Measurements from ENCODE around the gene LGR6. TPM values are rescaled to one million over a fixed set of nuclear protein-coding genes. Genes with fewer than 3 reads are reported as not detected.

The LGR6 gene
- total RNA-seq, 6 donors from 2014 or later: 0.46 to 5.2 (median 1.1) TPM

DNA sequence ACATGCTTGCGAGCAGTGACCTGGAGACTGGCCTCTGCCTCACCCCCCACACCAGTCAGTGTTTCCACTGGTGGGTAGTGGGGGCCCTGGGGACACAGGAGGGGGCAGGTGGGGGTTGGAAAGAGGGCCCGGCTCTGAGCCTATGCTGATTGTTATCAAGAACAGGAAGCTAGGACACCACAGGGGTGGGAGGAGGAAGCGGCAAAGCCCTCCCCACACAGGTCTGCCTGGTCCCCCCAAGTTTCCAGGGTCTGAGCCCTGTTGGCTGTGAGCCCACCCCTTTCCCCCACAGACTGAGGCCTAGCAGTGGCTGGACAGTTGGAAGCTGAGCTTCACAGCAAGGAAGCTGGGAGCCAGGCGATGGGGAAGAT, 31.6 kb upstream of the LGR6 start:
- H3K9me3 ChIP-seq: no peaks in the 10 kb centered on the region
- H3K4me3 ChIP-seq: no peak overlapping the region
- H3K27ac ChIP-seq: peak overlapping the region in 3 of 4 donors; percentile 73 to 93 (median 89)
- ATAC-seq (ENCODE audit: low FRiP score in 2 of 2) (peak; percentile 12 to 16), DNase-seq (peak in 1 of 2 donors; percentile 53)
- 54 to 69% methylated on average over 4 of the region's 4 CpGs for WGBS, 2 donors
- H3K36me3 ChIP-seq: no peaks in the 10 kb centered on the region
- no peaks in the 10 kb centered on the region for H3K27me3 ChIP-seq
- H3K4me1 ChIP-seq: peaks cover 0 to 34% (median 24%) of the 10 kb centered on the region in 4 donors
- TF ChIP-seq, protein P1, sequence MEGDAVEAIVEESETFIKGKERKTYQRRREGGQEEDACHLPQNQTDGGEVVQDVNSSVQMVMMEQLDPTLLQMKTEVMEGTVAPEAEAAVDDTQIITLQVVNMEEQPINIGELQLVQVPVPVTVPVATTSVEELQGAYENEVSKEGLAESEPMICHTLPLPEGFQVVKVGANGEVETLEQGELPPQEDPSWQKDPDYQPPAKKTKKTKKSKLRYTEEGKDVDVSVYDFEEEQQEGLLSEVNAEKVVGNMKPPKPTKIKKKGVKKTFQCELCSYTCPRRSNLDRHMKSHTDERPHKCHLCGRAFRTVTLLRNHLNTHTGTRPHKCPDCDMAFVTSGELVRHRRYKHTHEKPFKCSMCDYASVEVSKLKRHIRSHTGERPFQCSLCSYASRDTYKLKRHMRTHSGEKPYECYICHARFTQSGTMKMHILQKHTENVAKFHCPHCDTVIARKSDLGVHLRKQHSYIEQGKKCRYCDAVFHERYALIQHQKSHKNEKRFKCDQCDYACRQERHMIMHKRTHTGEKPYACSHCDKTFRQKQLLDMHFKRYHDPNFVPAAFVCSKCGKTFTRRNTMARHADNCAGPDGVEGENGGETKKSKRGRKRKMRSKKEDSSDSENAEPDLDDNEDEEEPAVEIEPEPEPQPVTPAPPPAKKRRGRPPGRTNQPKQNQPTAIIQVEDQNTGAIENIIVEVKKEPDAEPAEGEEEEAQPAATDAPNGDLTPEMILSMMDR (IDR thresholded peaks at IDR 0.05): no peak
- no peak for TF ChIP-seq EP300 (IDR thresholded peaks at IDR 0.05)
- no peak for TF ChIP-seq POLR2AphosphoS5 (IDR thresholded peaks at IDR 0.05)
- TF ChIP-seq POLR2A (IDR thresholded peaks at IDR 0.05): no peak

DNA sequence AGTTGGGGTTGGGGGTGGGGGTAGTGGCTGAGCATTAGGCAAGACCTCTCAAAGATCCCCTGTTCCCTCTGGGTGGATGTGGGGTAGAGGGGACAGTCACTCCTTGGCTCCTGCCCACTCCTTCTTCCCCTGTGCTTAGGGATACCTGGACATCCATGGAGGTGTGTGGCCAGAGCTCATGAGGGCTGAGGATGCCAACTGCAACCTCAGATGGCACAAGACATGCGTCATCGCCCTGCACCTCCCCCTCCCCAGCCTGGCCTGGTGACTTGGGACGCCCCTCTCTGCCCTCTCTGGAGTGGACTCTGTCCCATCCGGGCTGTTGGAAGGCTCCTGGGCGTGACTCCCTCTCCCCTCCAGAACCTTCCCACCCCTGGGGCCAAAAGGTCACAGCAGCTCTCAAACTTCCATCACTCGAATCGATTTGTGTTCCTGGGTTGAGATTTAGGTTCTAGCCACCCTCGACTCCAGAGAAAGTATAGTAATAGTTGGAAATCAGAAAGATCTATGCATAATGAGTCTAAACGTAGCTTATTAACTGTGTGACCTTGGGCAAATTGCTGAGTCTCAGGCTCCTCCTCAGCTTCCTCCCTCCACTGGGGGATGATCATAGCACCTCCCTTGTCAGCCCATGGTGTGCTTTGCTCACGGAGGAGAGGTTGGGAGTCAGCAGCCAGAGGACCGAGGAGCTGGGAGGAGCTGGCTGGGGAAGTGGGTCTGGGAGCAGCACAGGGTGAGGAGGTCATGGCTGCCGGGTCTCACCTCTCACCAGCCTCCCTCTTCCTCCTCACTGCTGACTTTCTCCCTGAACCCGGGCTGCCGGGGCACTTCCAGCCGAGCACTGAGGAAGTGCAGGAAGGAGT, 30.9 kb upstream of the LGR6 start:
- H3K27me3 ChIP-seq: no peaks in the 10 kb centered on the region
- no peaks in the 10 kb centered on the region for H3K9me3 ChIP-seq
- no peak overlapping the region for H3K4me3 ChIP-seq
- peaks cover 0 to 34% (median 27%) of the 10 kb centered on the region in 4 donors for H3K4me1 ChIP-seq
- 47 to 70% methylated on average over 9 to 15 of the region's 15 CpGs for WGBS, 2 donors
- ATAC-seq (ENCODE audit: low FRiP score in 2 of 2) (no peak), DNase-seq (peak in 1 of 2 donors; percentile 36)
- TF ChIP-seq POLR2A (IDR thresholded peaks at IDR 0.05): no peak
- TF ChIP-seq, protein P1 (IDR thresholded peaks at IDR 0.05): no peak
- TF ChIP-seq EP300 (IDR thresholded peaks at IDR 0.05): no peak
- TF ChIP-seq POLR2AphosphoS5 (IDR thresholded peaks at IDR 0.05): no peak
- H3K27ac ChIP-seq: peak overlapping the region in 3 of 4 donors; percentile 73 to 93 (median 89)
- H3K36me3 ChIP-seq: no peaks in the 10 kb centered on the region

DNA sequence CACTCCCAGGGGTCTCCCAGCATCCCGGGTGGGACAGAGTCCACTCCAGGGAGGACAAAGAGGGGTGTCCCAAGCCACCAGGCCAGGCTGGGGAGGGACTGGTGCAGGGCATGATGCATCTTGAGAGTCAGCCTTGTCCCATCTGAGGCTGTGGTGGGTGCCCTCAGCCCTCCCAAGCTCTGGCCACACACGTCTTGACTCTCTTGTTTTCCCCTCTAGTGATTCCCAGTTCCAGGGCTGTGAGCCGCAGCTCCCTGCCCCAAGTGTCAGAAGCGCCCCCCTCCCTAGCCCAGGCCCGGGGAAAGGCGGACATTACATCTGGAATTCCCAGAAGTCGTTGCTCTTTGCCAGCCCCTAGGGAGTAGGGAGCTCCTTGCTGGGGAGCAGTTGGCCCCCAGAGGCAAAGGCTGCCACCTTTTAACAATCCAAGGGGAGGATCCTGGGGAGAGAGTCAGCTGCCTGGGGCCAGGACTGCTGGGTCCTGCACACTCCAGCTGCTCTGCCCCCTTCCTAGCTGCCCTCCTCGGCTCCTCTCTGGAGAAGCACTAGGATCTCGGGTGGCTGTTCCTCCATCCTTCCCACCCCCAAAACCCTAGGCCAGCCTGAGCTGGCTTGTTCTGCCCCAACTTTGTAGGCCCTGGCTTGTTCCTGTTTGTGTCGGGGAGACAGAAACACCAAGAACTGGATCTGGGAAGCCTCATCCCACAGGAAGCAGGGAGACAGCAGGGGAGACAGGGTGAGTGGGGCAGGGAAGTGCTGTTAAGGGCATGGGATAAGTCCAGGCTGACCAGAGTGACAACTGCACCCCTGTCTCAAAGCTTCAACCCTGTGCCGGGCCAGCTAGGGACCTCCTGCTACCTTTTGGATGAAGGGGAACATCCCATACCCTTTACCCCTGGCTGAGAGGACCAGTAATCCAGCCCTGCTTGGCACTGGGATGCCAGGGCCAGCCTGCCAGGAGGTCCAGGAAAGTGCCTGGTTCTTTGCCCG, 30.0 kb upstream of the LGR6 start:
- Histone ChIP-seq H3K27me3 (no peaks in the 10 kb centered on the region), H3K27ac (peak overlapping the region in 3 of 4 donors; percentile 24 to 93 (median 89)), H3K4me1 (peaks cover 0 to 34% (median 32%) of the 10 kb centered on the region in 4 donors), H3K9me3 (no peaks in the 10 kb centered on the region), H3K36me3 (no peaks in the 10 kb centered on the region), H3K4me3 (no peak overlapping the region)
- DNase-seq: no peak
- WGBS, 2 donors: 75 to 80% methylated on average over 10 to 12 of the region's 12 CpGs
- no peak for ATAC-seq (ENCODE audit: low FRiP score in 2 of 2)
- TF ChIP-seq POLR2A (IDR thresholded peaks at IDR 0.05) (no peak), EP300 (IDR thresholded peaks at IDR 0.05) (no peak), POLR2AphosphoS5 (IDR thresholded peaks at IDR 0.05) (no peak)
- TF ChIP-seq, protein P1 (IDR thresholded peaks at IDR 0.05): no peak

DNA sequence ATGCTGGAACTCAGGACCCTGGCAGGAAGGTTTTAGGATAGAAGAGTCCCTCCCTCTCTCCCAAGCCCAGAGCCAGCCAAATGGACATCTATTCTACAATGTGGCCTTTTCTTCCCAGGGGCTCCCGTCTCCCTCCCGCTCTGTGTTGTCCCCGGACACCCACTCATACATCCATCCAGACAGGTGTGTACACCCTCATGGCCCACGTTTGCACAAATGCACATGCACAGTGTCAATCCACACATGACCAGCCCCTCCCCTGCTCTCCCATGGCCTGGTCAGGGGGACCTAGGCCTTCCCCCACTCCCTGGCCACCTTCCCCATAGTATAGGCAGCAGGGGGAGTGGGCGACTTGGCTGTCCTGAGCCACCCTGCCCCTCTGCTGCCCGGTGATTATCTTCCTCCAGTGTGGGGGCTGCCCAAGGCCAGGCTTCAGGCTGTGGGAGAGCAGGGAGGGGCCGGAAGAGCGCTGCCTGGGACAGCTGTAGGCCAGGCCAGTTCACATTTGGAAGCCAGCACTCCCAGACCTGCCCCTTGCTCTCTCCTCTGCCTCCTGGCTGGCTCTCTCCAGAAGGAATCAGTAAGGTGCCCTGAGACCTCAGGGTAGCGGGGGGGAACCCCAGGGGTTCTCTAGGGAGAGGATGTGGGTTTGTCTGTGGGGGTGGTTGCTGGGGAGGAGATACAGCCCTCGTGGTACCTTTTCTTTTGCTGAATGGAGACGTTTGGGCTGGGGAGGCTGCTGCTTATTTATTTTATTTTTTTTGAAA, 29.1 kb upstream of the LGR6 start:
- H3K4me3 ChIP-seq: no peak overlapping the region
- H3K27me3 ChIP-seq: no peaks in the 10 kb centered on the region
- no peak for DNase-seq
- TF ChIP-seq, protein P1 (IDR thresholded peaks at IDR 0.05): no peak
- no peak for TF ChIP-seq POLR2AphosphoS5 (IDR thresholded peaks at IDR 0.05)
- no peak for TF ChIP-seq POLR2A (IDR thresholded peaks at IDR 0.05)
- no peak for TF ChIP-seq EP300 (IDR thresholded peaks at IDR 0.05)
- H3K9me3 ChIP-seq: no peaks in the 10 kb centered on the region
- H3K36me3 ChIP-seq: no peaks in the 10 kb centered on the region
- no peak for ATAC-seq (ENCODE audit: low FRiP score in 2 of 2)
- 65 to 79% methylated on average over 7 to 11 of the region's 11 CpGs for WGBS, 2 donors
- peaks cover 0 to 34% (median 32%) of the 10 kb centered on the region in 4 donors for H3K4me1 ChIP-seq
- peak overlapping the region in 2 of 4 donors; percentile 21 to 31 for H3K27ac ChIP-seq

All from upper lobe of left lung (tissue), 6 donors.